SHP77 treated with DMSO at 0.1 percent for 48 hours (cell line): ENCODE results near the gene FBXW5.

Experiments used
- DNase-seq: peaks from one replicate; lab custom pipeline; 2025; lab: John Stamatoyannopoulos, UW

Gene FBXW5

GRCh38 chr9:136977649-136978072 lies 33.1 kb upstream of the FBXW5 start:
- no peak for DNase-seq

GRCh38 chr9:136977223-136977622 lies 32.7 kb upstream of the FBXW5 start, which contains the start of gene PTGDS:
Gene PTGDS (plus strand): TSS chr9:136977504. CDS start chr9:136977579, 75 bp downstream.
- DNase-seq = no peak

GRCh38 chr9:136975644-136976043 lies 31.1 kb upstream of the FBXW5 start:
- DNase-seq = no peak

- DNase-seq = no peak
Measured at GRCh38 chr9:136974817-136975535, 30.4 kb upstream of the FBXW5 start.

GRCh38 chr9:136973618-136974617 lies 29.4 kb upstream of the FBXW5 start:
- DNase-seq = no peak

- DNase-seq = no peak
Measured at GRCh38 chr9:136972743-136973142, 28.2 kb upstream of the FBXW5 start.

GRCh38 chr9:136972335-136972734 lies 27.8 kb upstream of the FBXW5 start:
- DNase-seq = no peak

GRCh38 chr9:136971746-136972145 lies 27.2 kb upstream of the FBXW5 start:
- no peak for DNase-seq

GRCh38 chr9:136970361-136970760 lies 25.8 kb upstream of the FBXW5 start:
- DNase-seq = no peak

- no peak for DNase-seq
Measured at GRCh38 chr9:136969774-136970173, 25.2 kb upstream of the FBXW5 start.

GRCh38 chr9:136969150-136969549 lies 24.6 kb upstream of the FBXW5 start:
- no peak for DNase-seq

- no peak for DNase-seq
Measured at GRCh38 chr9:136968333-136969127, 24.0 kb upstream of the FBXW5 start.

- no peak for DNase-seq
Measured at GRCh38 chr9:136965771-136966484, 21.4 kb upstream of the FBXW5 start.

- DNase-seq = no peak
Measured at GRCh38 chr9:136964833-136965422, 20.4 kb upstream of the FBXW5 start.

GRCh38 chr9:136964171-136964689 lies 19.7 kb upstream of the FBXW5 start:
- DNase-seq = no peak

- no peak for DNase-seq
Measured at GRCh38 chr9:136963751-136964150, 19.2 kb upstream of the FBXW5 start.

GRCh38 chr9:136963341-136963740 lies 18.8 kb upstream of the FBXW5 start:
- no peak for DNase-seq

- DNase-seq = no peak
Measured at GRCh38 chr9:136962701-136963248, 18.2 kb upstream of the FBXW5 start.

GRCh38 chr9:136962163-136962562 lies 17.6 kb upstream of the FBXW5 start:
- no peak for DNase-seq

GRCh38 chr9:136961279-136962065 lies 16.9 kb upstream of the FBXW5 start:
- DNase-seq = no peak
